ENCODE results near the gene SNCB. TPM values are rescaled to one million over a fixed set of nuclear protein-coding genes. Genes with fewer than 3 reads are reported as not detected.

SNCB gene
- total and polyA plus RNA-seq, 9 donors: 0.13 TPM; not detected in 8

GRCh38 chr5:176661676-176662075, 31.3 kb upstream of the SNCB start:
- intact Hi-C loops (cut with DNase I): loop anchor here in 1 of 4 donors (5.0 to 10.0 kb wide), 2 partner anchors 293 to 451 kb away; no protein-coding TSS in a partner anchor

GRCh38 chr5:176660860-176661641, 30.7 kb upstream of the SNCB start:
- Histone ChIP-seq H3K4me3 (no peak overlapping the region), H3K9me3 (no peaks in the 10 kb centered on the region), H3K4me1 (ENCODE audit: insufficient read depth) (peaks cover 9% of the 10 kb centered on the region), H3K36me3 (no peaks in the 10 kb centered on the region), H3K27me3 (no peaks in the 10 kb centered on the region), H3K27ac (no peak overlapping the region)
- intact Hi-C loops (cut with DNase I): loop anchor here in 1 of 4 donors (5.0 to 10.0 kb wide), 2 partner anchors 294 to 451 kb away; no protein-coding TSS in a partner anchor
- DNase-seq: peak; percentile 63 to 84 (median 78)
- TF ChIP-seq CTCF (IDR thresholded peaks at IDR 0.05) (peak; percentile 75 to 94 (median 77)), POLR2A (IDR thresholded peaks at IDR 0.05) (no peak), EP300 (IDR thresholded peaks at IDR 0.05) (no peak)
- WGBS, 3 donors: 48 to 51% (median 50%) methylated on average over 33 of the region's 33 CpGs

More at GRCh38 chr5:176661676-176662075, 31.3 kb upstream of the SNCB start:
- TF ChIP-seq EP300 (IDR thresholded peaks at IDR 0.05) (no peak), POLR2A (IDR thresholded peaks at IDR 0.05) (no peak), CTCF (IDR thresholded peaks at IDR 0.05) (no peak)
- Histone ChIP-seq H3K9me3 (no peaks in the 10 kb centered on the region), H3K27ac (no peak overlapping the region), H3K4me3 (no peak overlapping the region), H3K36me3 (no peaks in the 10 kb centered on the region), H3K4me1 (ENCODE audit: insufficient read depth) (peaks cover 9% of the 10 kb centered on the region), H3K27me3 (no peaks in the 10 kb centered on the region)
- 80 to 88% (median 85%) methylated on average over 10 of the region's 10 CpGs for WGBS, 3 donors
- DNase-seq: no peak

DNA sequence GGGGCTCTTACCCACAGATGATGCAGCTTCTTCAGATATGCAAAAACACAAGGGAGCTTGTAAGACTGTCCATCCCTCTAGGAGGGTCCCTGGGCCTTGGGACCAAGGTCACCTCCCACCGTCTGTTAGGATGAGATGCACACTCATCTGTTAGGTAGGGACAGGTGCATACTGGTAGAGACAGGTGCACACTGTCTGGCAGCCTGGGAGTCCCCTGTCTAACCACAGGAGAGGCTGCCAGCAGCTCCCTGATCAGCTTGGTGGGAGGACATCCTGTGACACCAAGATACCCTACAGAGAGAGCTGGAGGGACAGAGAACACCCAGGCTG, 30.2 kb upstream of the SNCB start:
- WGBS, 3 donors: 12 to 31% (median 13%) methylated on average over 1 of the region's 1 CpG
- no peaks in the 10 kb centered on the region for H3K9me3 ChIP-seq
- TF ChIP-seq POLR2A (IDR thresholded peaks at IDR 0.05): no peak
- no peak for TF ChIP-seq EP300 (IDR thresholded peaks at IDR 0.05)
- TF ChIP-seq CTCF (IDR thresholded peaks at IDR 0.05): no peak
- H3K4me1 ChIP-seq (ENCODE audit: insufficient read depth): peaks cover 9% of the 10 kb centered on the region
- H3K4me3 ChIP-seq: no peak overlapping the region
- intact Hi-C loops (cut with DNase I): loop anchor here in 1 of 4 donors (5.0 to 10.0 kb wide), 2 partner anchors 294 to 452 kb away; no protein-coding TSS in a partner anchor
- no peaks in the 10 kb centered on the region for H3K27me3 ChIP-seq
- no peak overlapping the region for H3K27ac ChIP-seq
- no peak for DNase-seq
- no peaks in the 10 kb centered on the region for H3K36me3 ChIP-seq

DNA sequence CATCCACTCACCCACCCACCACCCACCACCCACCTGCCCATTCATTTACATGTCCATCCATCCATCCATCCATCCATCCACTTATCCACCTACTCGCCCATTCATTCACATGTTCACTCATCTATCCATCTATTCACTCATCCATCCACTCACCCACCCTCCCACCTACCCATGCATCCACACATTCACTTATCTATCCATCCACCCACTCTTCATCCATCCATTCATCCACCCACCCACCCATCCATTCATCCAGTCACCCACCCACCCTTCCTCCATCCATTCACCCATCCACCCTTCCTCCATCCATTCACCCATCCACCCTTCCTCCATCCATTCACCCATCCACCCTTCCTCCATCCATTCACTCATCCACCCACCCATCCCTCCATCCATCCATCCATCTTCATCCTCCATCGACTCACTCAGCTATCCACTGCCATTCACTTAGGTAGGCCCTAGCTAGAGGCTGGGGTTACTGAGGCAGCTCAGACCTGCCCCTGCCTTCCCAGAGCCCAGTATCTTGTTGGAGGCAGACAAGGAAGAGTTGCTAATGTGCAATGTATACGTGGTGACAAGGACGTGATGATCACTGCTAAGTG, 29.6 kb upstream of the SNCB start:
- Histone ChIP-seq H3K27me3 (no peaks in the 10 kb centered on the region), H3K36me3 (no peaks in the 10 kb centered on the region), H3K27ac (no peak overlapping the region), H3K4me1 (ENCODE audit: insufficient read depth) (peaks cover 9% of the 10 kb centered on the region), H3K4me3 (no peak overlapping the region), H3K9me3 (no peaks in the 10 kb centered on the region)
- 75 to 77% (median 76%) methylated on average over 4 of the region's 4 CpGs for WGBS, 3 donors
- intact Hi-C loops (cut with DNase I): loop anchor here in 2 of 4 donors (5.0 to 10.0 kb wide), 2 partner anchors 295 to 452 kb away; no protein-coding TSS in a partner anchor
- TF ChIP-seq EP300 (IDR thresholded peaks at IDR 0.05): no peak
- no peak for TF ChIP-seq CTCF (IDR thresholded peaks at IDR 0.05)
- no peak for TF ChIP-seq POLR2A (IDR thresholded peaks at IDR 0.05)
- no peak for DNase-seq

All from ovary (tissue), 9 donors.